CD4-positive, alpha-beta memory T cell (primary cell): ENCODE results near the gene NR3C2. TPM values are rescaled to one million over a fixed set of nuclear protein-coding genes. Genes with fewer than 3 reads are reported as not detected.

Experiments used
- CTCF ChIA-PET: fragments of 350-600 bp; sonication (Branson Sonifier 250); formaldehyde crosslinking; loops from one replicate; lab custom pipeline; 2021; ENCODE audit warnings: inconsistent platforms; ENCODE audit not compliant: partially characterized antibody; lab: Charles Lee
- POLR2A ChIA-PET: fragments of 350-600 bp; sonication (Branson Sonifier 250); formaldehyde crosslinking; loops from one replicate; lab custom pipeline; 2021; ENCODE audit not compliant: partially characterized antibody; lab: Charles Lee
- DNase-seq, 5 donors: peaks; one replicate each; pipeline versions ENCODE4 v3.0.0 to v3.0.0-alpha.2; 2020 to 2022; ENCODE audit warnings: mixed read lengths in 1 of 5
- H3K27ac ChIP-seq: one replicate; pipeline ENCODE4 v1.7.0; 2013; ENCODE audit warnings: low read depth, low read length
- H3K27me3 ChIP-seq: 2 replicates; pipeline ENCODE4 v1.7.0; 2013; ENCODE audit warnings: mild to moderate bottlenecking, low read length, moderate library complexity; ENCODE audit not compliant: insufficient read depth
- H3K36me3 ChIP-seq: 2 replicates; pipeline ENCODE4 v1.7.0; 2013; ENCODE audit warnings: mild to moderate bottlenecking, low read length, moderate library complexity; ENCODE audit not compliant: insufficient read depth
- H3K4me1 ChIP-seq: 2 replicates; pipeline ENCODE4 v1.7.0; 2013; ENCODE audit warnings: mild to moderate bottlenecking, low read length, moderate library complexity; ENCODE audit not compliant: insufficient read depth
- H3K4me3 ChIP-seq, 2 donors: one replicate each; pipeline ENCODE4 v1.7.0; 2013; ENCODE audit warnings: low read length in 2 of 2, mild to moderate bottlenecking in 1 of 2
- H3K9me3 ChIP-seq, 2 donors: one replicate each; pipeline ENCODE4 v1.7.0; 2013; ENCODE audit warnings: low read length in 2 of 2, control low read depth in 1 of 2; ENCODE audit not compliant: control insufficient read depth in 1 of 2
- H3K27ac Mint-ChIP-seq, 7 donors: one replicate each; pipeline ENCODE4 v1.8.0; 2020 to 2021; ENCODE audit warnings: mixed read lengths in 7 of 7, mild to moderate bottlenecking in 6 of 7, inconsistent platforms in 3 of 7, moderate library complexity in 3 of 7
- H3K27me3 Mint-ChIP-seq, 2 donors: one replicate each; pipeline ENCODE4 v1.8.0; 2020 to 2021; ENCODE audit warnings: mixed read lengths in 2 of 2
- H3K36me3 Mint-ChIP-seq, 2 donors: one replicate each; pipeline ENCODE4 v1.8.0; 2020 to 2021; ENCODE audit warnings: mixed read lengths in 2 of 2, inconsistent platforms in 1 of 2, mild to moderate bottlenecking in 1 of 2
- H3K4me1 Mint-ChIP-seq, 4 donors: one replicate each; pipeline ENCODE4 v1.8.0; 2020 to 2021; ENCODE audit warnings: mixed read lengths in 4 of 4, mild to moderate bottlenecking in 1 of 4
- H3K4me3 Mint-ChIP-seq, 8 donors: one replicate each; pipeline ENCODE4 v1.8.0; 2020 to 2021; ENCODE audit warnings: mixed read lengths in 8 of 8, mild to moderate bottlenecking in 7 of 8, moderate library complexity in 6 of 8, inconsistent platforms in 3 of 8
- H3K9me3 Mint-ChIP-seq, 8 donors: one replicate each; pipeline ENCODE4 v1.8.0; 2020 to 2021; ENCODE audit warnings: mixed read lengths in 8 of 8, mild to moderate bottlenecking in 5 of 8, inconsistent platforms in 3 of 8, moderate library complexity in 1 of 8
- intact Hi-C: fragments of 100-400 bp; cut with micrococcal nuclease; formaldehyde crosslinking; loops from one replicate; pipeline ENCODE4 v1.15.1; 2023
- polyA plus RNA-seq, 2 donors: library from polyadenylated mRNA; unstranded; fragments of 300-500 nt; fragmentation: Illumina TruSeq; gene quantifications; one replicate each; pipeline ENCODE4 v1.2.3, GENCODE V29; 2021
- total RNA-seq, 2 experiments: library from RNA; stranded (reverse); gene quantifications; one replicate each; pipeline ENCODE4 v1.2.3, GENCODE V29; 2021

NR3C2 gene
- total and polyA plus RNA-seq, 4 experiments from 2014 or later, result 4.9 to 50.9 (median 26.8) TPM

GRCh38 chr4:148067301-148067916 is 374.8 kb downstream of the NR3C2 start:
- H3K27ac Mint-ChIP-seq, result no peak overlapping the region
- DNase-seq, result no peak
- H3K36me3 ChIP-seq, result no peaks in the 10 kb centered on the region
- ChIA-PET CTCF (interaction anchor here (1.1 to 1.7 kb wide), 3 partner anchors 11 to 23 kb away, joined by 3 to 4 read pairs (median 4); no protein-coding TSS in a partner anchor), POLR2A (interaction anchor here (1.1 kb wide), 1 partner anchor 11 kb away, joined by 3 read pairs; no protein-coding TSS in a partner anchor)
- H3K27me3 ChIP-seq, result no peaks in the 10 kb centered on the region
- peaks cover 0 to 3% (median 0%) of the 10 kb centered on the region in 4 donors for H3K4me1 Mint-ChIP-seq
- H3K27ac ChIP-seq, result no peak overlapping the region
- peaks cover 26 to 44% of the 10 kb centered on the region in 2 donors for H3K36me3 Mint-ChIP-seq
- intact Hi-C loops, result no loop called here
- no peaks in the 10 kb centered on the region for H3K4me1 ChIP-seq
- no peaks in the 10 kb centered on the region for H3K27me3 Mint-ChIP-seq
- H3K9me3 ChIP-seq, result no peaks in the 10 kb centered on the region
- no peak overlapping the region for H3K4me3 Mint-ChIP-seq
- peaks cover 0 to 7% (median 0%) of the 10 kb centered on the region in 8 donors for H3K9me3 Mint-ChIP-seq
- no peak overlapping the region for H3K4me3 ChIP-seq

GRCh38 chr4:148065075-148065474 is 377.1 kb downstream of the NR3C2 start:
- no peaks in the 10 kb centered on the region for H3K9me3 ChIP-seq
- no peak overlapping the region for H3K4me3 ChIP-seq
- Mint-ChIP-seq H3K36me3 (peaks cover 16 to 34% of the 10 kb centered on the region in 2 donors), H3K4me3 (no peak overlapping the region), H3K9me3 (peaks cover 0 to 4% (median 3%) of the 10 kb centered on the region in 8 donors), H3K27me3 (no peaks in the 10 kb centered on the region), H3K4me1 (peaks cover 12 to 25% (median 19%) of the 10 kb centered on the region in 4 donors), H3K27ac (peak overlapping the region in 1 of 7 donors; percentile 26)
- no peak for DNase-seq
- H3K27me3 ChIP-seq, result no peaks in the 10 kb centered on the region
- no peak overlapping the region for H3K27ac ChIP-seq
- H3K4me1 ChIP-seq, result peaks cover 22% of the 10 kb centered on the region
- ChIA-PET POLR2A (no interaction called here), CTCF (no interaction called here)
- H3K36me3 ChIP-seq, result no peaks in the 10 kb centered on the region
- intact Hi-C loops, result no loop called here

GRCh38 chr4:148064451-148064850 is 377.8 kb downstream of the NR3C2 start:
- Mint-ChIP-seq H3K4me1 (peaks cover 15 to 31% (median 23%) of the 10 kb centered on the region in 4 donors), H3K27ac (peak overlapping the region in 3 of 7 donors; percentile 5 to 42 (median 7)), H3K36me3 (peaks cover 17 to 38% of the 10 kb centered on the region in 2 donors), H3K9me3 (peaks cover 0 to 7% (median 4%) of the 10 kb centered on the region in 8 donors), H3K4me3 (no peak overlapping the region), H3K27me3 (no peaks in the 10 kb centered on the region)
- intact Hi-C loops, result no loop called here
- ChIA-PET CTCF (no interaction called here), POLR2A (interaction anchor here (1.8 kb wide), 1 partner anchor 12 kb away, joined by 5 read pairs; no protein-coding TSS in a partner anchor)
- no peak for DNase-seq
- Histone ChIP-seq H3K27ac (no peak overlapping the region), H3K4me3 (no peak overlapping the region), H3K4me1 (peaks cover 28% of the 10 kb centered on the region), H3K9me3 (no peaks in the 10 kb centered on the region), H3K36me3 (no peaks in the 10 kb centered on the region), H3K27me3 (no peaks in the 10 kb centered on the region)

- H3K4me1 Mint-ChIP-seq, result peaks cover 24 to 51% (median 41%) of the 10 kb centered on the region in 4 donors
- H3K36me3 ChIP-seq, result no peaks in the 10 kb centered on the region
- H3K4me1 ChIP-seq, result peaks cover 47% of the 10 kb centered on the region
- H3K27ac Mint-ChIP-seq, result peak overlapping the region in 5 of 7 donors; percentile 36 to 97 (median 57)
- DNase-seq, result no peak
- no peaks in the 10 kb centered on the region for H3K27me3 Mint-ChIP-seq
- H3K27ac ChIP-seq, result no peak overlapping the region
- no peak overlapping the region for H3K4me3 ChIP-seq
- no peaks in the 10 kb centered on the region for H3K27me3 ChIP-seq
- peaks cover 18 to 38% of the 10 kb centered on the region in 2 donors for H3K36me3 Mint-ChIP-seq
- intact Hi-C loops, result no loop called here
- POLR2A ChIA-PET, result interaction anchor here (1.8 to 3.6 kb wide), 4 partner anchors 10 to 384 kb away, joined by 5 to 43 read pairs (median 19); partner anchors contain the start of gene NR3C2
- peak overlapping the region in 3 of 8 donors; percentile 17 to 42 (median 21) for H3K4me3 Mint-ChIP-seq
- H3K9me3 Mint-ChIP-seq, result peaks cover 0 to 21% (median 13%) of the 10 kb centered on the region in 8 donors
- no peaks in the 10 kb centered on the region for H3K9me3 ChIP-seq
- CTCF ChIA-PET, result interaction anchor here (1.3 kb wide), 1 partner anchor 8 kb away, joined by 3 read pairs; no protein-coding TSS in a partner anchor
Observed at GRCh38 chr4:148062301-148062950, 379.8 kb downstream of the NR3C2 start.

- peaks cover 53% of the 10 kb centered on the region for H3K4me1 ChIP-seq
- H3K4me1 Mint-ChIP-seq, result peaks cover 30 to 57% (median 47%) of the 10 kb centered on the region in 4 donors
- no peak overlapping the region for H3K27ac ChIP-seq
- peaks cover 0 to 21% (median 13%) of the 10 kb centered on the region in 8 donors for H3K9me3 Mint-ChIP-seq
- no peaks in the 10 kb centered on the region for H3K36me3 ChIP-seq
- peak overlapping the region in 5 of 7 donors; percentile 36 to 98 (median 94) for H3K27ac Mint-ChIP-seq
- no peak overlapping the region for H3K4me3 ChIP-seq
- H3K9me3 ChIP-seq, result no peaks in the 10 kb centered on the region
- POLR2A ChIA-PET, result interaction anchor here (1.8 to 4.1 kb wide), 4 partner anchors 9 to 385 kb away, joined by 17 to 43 read pairs (median 19); partner anchors contain the start of gene NR3C2
- no peak for DNase-seq
- peak overlapping the region in 2 of 8 donors; percentile 14 to 35 for H3K4me3 Mint-ChIP-seq
- H3K27me3 Mint-ChIP-seq, result no peaks in the 10 kb centered on the region
- CTCF ChIA-PET, result interaction anchor here (0.9 to 1.1 kb wide), 3 partner anchors 17 to 314 kb away, joined by 3 to 5 read pairs (median 3); no protein-coding TSS in a partner anchor
- H3K36me3 Mint-ChIP-seq, result peaks cover 18 to 38% of the 10 kb centered on the region in 2 donors
- intact Hi-C loops, result loop anchor here (1.0 to 2.0 kb wide), 2 partner anchors 9 to 445 kb away; partner anchors contain the start of gene TMEM184C
- H3K27me3 ChIP-seq, result no peaks in the 10 kb centered on the region
Observed at GRCh38 chr4:148061795-148062194, 380.4 kb downstream of the NR3C2 start.

GRCh38 chr4:148061141-148061481 is 381.1 kb downstream of the NR3C2 start:
- peak overlapping the region; percentile 70 for H3K27ac ChIP-seq
- Mint-ChIP-seq H3K36me3 (peaks cover 18 to 36% of the 10 kb centered on the region in 2 donors), H3K27ac (peak overlapping the region; percentile 81 to 99 (median 96)), H3K9me3 (peaks cover 0 to 21% (median 12%) of the 10 kb centered on the region in 8 donors), H3K4me3 (peak overlapping the region; percentile 77 to 90 (median 84)), H3K27me3 (no peaks in the 10 kb centered on the region), H3K4me1 (peaks cover 36 to 64% (median 53%) of the 10 kb centered on the region in 4 donors)
- POLR2A ChIA-PET, result interaction anchor here (0.6 to 4.1 kb wide), 6 partner anchors 9 to 444 kb away, joined by 3 to 43 read pairs (median 17); partner anchors contain the start of genes ARHGAP10, NR3C2 and TMEM184C
- H3K4me1 ChIP-seq, result peaks cover 60% of the 10 kb centered on the region
- peak overlapping the region; percentile 36 to 39 for H3K4me3 ChIP-seq
- no peaks in the 10 kb centered on the region for H3K9me3 ChIP-seq
- CTCF ChIA-PET, result interaction anchor here (0.7 to 1.1 kb wide), 4 partner anchors 16 to 315 kb away, joined by 3 to 5 read pairs (median 3); no protein-coding TSS in a partner anchor
- H3K27me3 ChIP-seq, result no peaks in the 10 kb centered on the region
- no peak for DNase-seq
- no peaks in the 10 kb centered on the region for H3K36me3 ChIP-seq
- intact Hi-C loops, result loop anchor here (1.0 to 2.0 kb wide), 2 partner anchors 9 to 444 kb away; partner anchors contain the start of gene TMEM184C
